Lung (tissue), 12 donors: ENCODE results near the gene PLA2G6. TPM values are rescaled to one million over a fixed set of nuclear protein-coding genes. Genes with fewer than 3 reads are reported as not detected.

Experiments used
- ATAC-seq: fragments of 200-7000 bp; cut with Tn5 transposase; one replicate; pipeline ENCODE4 v1.9.1; 2020; ENCODE audit warnings: moderate number of reproducible peaks; ENCODE audit not compliant: insufficient read depth, low FRiP score
- DNase-seq, 3 donors: peaks; one replicate each; pipeline ENCODE4 v3.0.0-alpha.2; 2013 to 2017
- H3K27ac ChIP-seq, 2 donors: one replicate each; pipeline ENCODE4 v1.5.1; 2013; ENCODE audit warnings: mild to moderate bottlenecking in 2 of 2, moderate library complexity in 2 of 2, control low read depth in 1 of 2, inconsistent platforms in 1 of 2, low read depth in 1 of 2, low read length in 1 of 2
- H3K27me3 ChIP-seq, 3 donors: one replicate each; pipeline ENCODE4 v1.5.1; 2013; ENCODE audit warnings: low read length in 2 of 3; ENCODE audit not compliant: control insufficient read depth in 3 of 3, insufficient read depth in 3 of 3
- H3K36me3 ChIP-seq, 4 donors: one replicate each; pipeline ENCODE4 v1.5.1; 2013; ENCODE audit warnings: low read length in 4 of 4, mild to moderate bottlenecking in 1 of 4, moderate library complexity in 1 of 4; ENCODE audit not compliant: control insufficient read depth in 4 of 4, insufficient read depth in 4 of 4
- H3K4me1 ChIP-seq, 5 donors: one replicate each; pipeline ENCODE4 v1.5.1; 2013; ENCODE audit warnings: low read length in 5 of 5, mild to moderate bottlenecking in 2 of 5, moderate library complexity in 1 of 5; ENCODE audit not compliant: control insufficient read depth in 5 of 5, insufficient read depth in 5 of 5
- H3K4me3 ChIP-seq: one replicate; pipeline ENCODE4 v1.5.1; 2013; ENCODE audit warnings: mild to moderate bottlenecking, control low read depth, moderate library complexity
- H3K9ac ChIP-seq, 2 donors: one replicate each; pipeline ENCODE4 v1.5.1; 2013; ENCODE audit warnings: low read length in 2 of 2, control low read depth in 1 of 2; ENCODE audit not compliant: insufficient read depth in 1 of 2
- H3K9me3 ChIP-seq, 4 donors: one replicate each; pipeline ENCODE4 v1.5.1; 2013; ENCODE audit warnings: low read length in 3 of 4, mild to moderate bottlenecking in 1 of 4, moderate library complexity in 1 of 4; ENCODE audit not compliant: control insufficient read depth in 4 of 4, insufficient read depth in 3 of 4
- CTCF ChIP-seq: IDR thresholded peaks from 2 replicates; pipeline ENCODE4 v1.5.1; 2012; ENCODE audit warnings: mild to moderate bottlenecking; ENCODE audit errors: control extremely low read depth, extremely low read depth
- WGBS, 2 donors: extraction: QIAGEN DNeasy Blood & Tissue Kit; methylation state at CpG; one replicate each; pipeline ENCODE4 v1.1.7; 2013; 5-methylcytosine and 5-hydroxymethylcytosine counted together
- polyA plus RNA-seq, 2 donors: library from polyadenylated mRNA; stranded (reverse); fragments of 200-250 nt; gene quantifications; one replicate each; pipeline ENCODE4 v1.2.1, GENCODE V29; 2013
- total RNA-seq, 2 donors: library from RNA; depleted of rRNA in 1 of 2; stranded (reverse); fragments of >200 nt in 1 of 2; gene quantifications; one replicate each; pipeline ENCODE4 v1.2.1, GENCODE V29; 2014 to 2021
- donor health status: control.
- donor health status: control.
- donor health status: Bipolar disorder and iron deficiency.
- donor health status: healthy.
- donor health status: DM: yes; HTN: yes; CAD: no.

Gene PLA2G6
- total and polyA plus RNA-seq, 4 donors: 11.9 to 73.5 (median 37.3) TPM

DNA sequence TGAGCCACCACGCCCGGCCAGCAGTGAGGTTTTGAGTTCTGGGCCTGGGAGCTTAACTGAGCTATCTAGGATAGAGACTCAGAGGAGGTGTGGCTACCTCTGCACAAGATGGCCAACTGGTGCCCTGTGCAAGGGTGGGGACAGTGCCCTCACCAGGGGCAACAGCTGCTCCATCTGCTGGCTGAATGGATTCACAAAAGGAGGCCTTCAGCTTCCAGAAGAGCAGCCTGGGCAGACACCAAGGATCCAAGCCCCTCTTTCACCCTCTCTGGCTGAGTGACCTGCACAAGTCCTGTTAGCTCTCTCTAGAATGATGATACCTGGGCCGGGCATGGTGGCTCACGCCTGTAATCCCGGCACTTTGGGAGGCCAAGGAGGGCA, 37.6 kb downstream of the PLA2G6 start:
- WGBS, 2 donors: 90 to 96% methylated on average over 5 of the region's 5 CpGs
- no peaks in the 10 kb centered on the region for H3K27me3 ChIP-seq
- TF ChIP-seq CTCF: no peak
- H3K36me3 ChIP-seq: peaks cover 0 to 1% (median 0%) of the 10 kb centered on the region in 4 donors
- no peaks in the 10 kb centered on the region for H3K9me3 ChIP-seq
- H3K9ac ChIP-seq: no peak overlapping the region
- H3K27ac ChIP-seq: no peak overlapping the region
- no peaks in the 10 kb centered on the region for H3K4me1 ChIP-seq
- ATAC-seq (no peak), DNase-seq (no peak)
- H3K4me3 ChIP-seq: no peak overlapping the region

- ATAC-seq: no peak
These were observed 39.0 kb downstream of the PLA2G6 start for GRCh38 chr22:38142606-38143005.

GRCh38 chr22:38141217-38141973, 40.2 kb downstream of the PLA2G6 start:
- Histone ChIP-seq H3K4me3 (no peak overlapping the region), H3K9ac (no peak overlapping the region), H3K36me3 (peaks cover 0 to 7% (median 0%) of the 10 kb centered on the region in 4 donors), H3K27me3 (no peaks in the 10 kb centered on the region), H3K9me3 (no peaks in the 10 kb centered on the region), H3K27ac (no peak overlapping the region), H3K4me1 (no peaks in the 10 kb centered on the region)
- ATAC-seq (no peak), DNase-seq (no peak)
- WGBS, 2 donors: 92 to 96% methylated on average over 16 of the region's 16 CpGs
- TF ChIP-seq CTCF: no peak

More at GRCh38 chr22:38142606-38143005, 39.0 kb downstream of the PLA2G6 start:
- Histone ChIP-seq H3K9ac (no peak overlapping the region), H3K9me3 (no peaks in the 10 kb centered on the region), H3K36me3 (peaks cover 0 to 5% (median 0%) of the 10 kb centered on the region in 4 donors), H3K4me3 (no peak overlapping the region), H3K27ac (no peak overlapping the region), H3K4me1 (no peaks in the 10 kb centered on the region), H3K27me3 (no peaks in the 10 kb centered on the region)
- no peak for TF ChIP-seq CTCF
- 82 to 95% methylated on average over 5 of the region's 5 CpGs for WGBS, 2 donors
- no peak for DNase-seq
